ENCODE measurements around the gene ZCCHC2. TPM values are rescaled to one million over a fixed set of nuclear protein-coding genes. Genes with fewer than 3 reads are reported as not detected.

The ZCCHC2 gene
- total and polyA plus RNA-seq, 2 of the 13 experiments (the other 11 are each of a cell fraction or from before 2014, with no cell fraction given) = 62.5 to 76.1 TPM

DNA sequence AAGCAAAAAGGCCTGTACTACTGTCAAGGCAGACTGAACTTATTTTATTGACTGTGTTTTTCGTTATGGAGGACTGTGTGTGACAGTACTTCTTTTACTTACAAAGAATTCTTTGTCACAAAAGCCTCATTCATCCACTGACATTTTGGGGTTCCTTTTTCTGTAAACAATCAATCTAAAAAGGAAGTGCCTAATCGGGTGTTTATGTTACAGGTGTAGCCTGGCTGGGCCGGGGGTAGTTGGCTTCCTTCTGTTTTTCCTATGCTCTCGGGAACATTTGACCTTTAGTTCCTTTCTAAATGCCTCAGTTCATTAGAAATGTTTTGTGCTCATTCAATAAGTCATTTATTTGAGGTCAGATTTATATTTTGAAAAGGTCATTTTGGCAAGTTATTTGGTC, 8.3 kb downstream of the ZCCHC2 start:
- DNase-seq (ENCODE audit: low spot score) (no peak), ATAC-seq (no peak), FAIRE-seq (no peak)
- 34% methylated on average over 4 of the region's 4 CpGs for WGBS (ENCODE audit: low lambda C conversion rate)
- no TSS peak for BruUV-seq (replicated peaks)
- ChIA-PET POLR2A (no interaction called here), CTCF (ENCODE audit: low intra/inter-chr PET ratio, low total read pairs) (no interaction called here)
- in situ Hi-C loops (cut with HindIII; ENCODE audit: extremely low pct_ligation_motif_present, low pct_unique_long_range_greater_than_20kb) (no loop called here), intact Hi-C loops (cut with micrococcal nuclease; ENCODE audit: unreplicated experiment) (loop anchor here (5.0 kb wide), 1 partner anchor 51 kb away; no protein-coding TSS in a partner anchor)
- H3K4me2 ChIP-seq (ENCODE audit: low read depth, low read length) = peak overlapping the region; percentile 58
- no peak overlapping the region for H3K9ac ChIP-seq (ENCODE audit: insufficient read depth, low read depth, low read length)
- H4K20me1 ChIP-seq (ENCODE audit: insufficient read depth, low read length) = peaks cover 6% of the 10 kb centered on the region
- no peaks in the 10 kb centered on the region for H3K9me3 ChIP-seq (ENCODE audit: low read length)
- peaks cover 97% of the 10 kb centered on the region for H3K79me2 ChIP-seq (ENCODE audit: insufficient read depth, low read length)
- peak overlapping the region in 2 of 3 experiments; percentile 18 to 32; a peak in 2 of 6 replicates for H3K4me3 ChIP-seq (replicated peaks in 1 of 3; ENCODE audit: insufficient read depth in 1 of 3, low read depth in 2 of 3, low read length in 3 of 3)
- H2AFZ ChIP-seq (ENCODE audit: low read length) = no peak overlapping the region
- peak overlapping the region; percentile 20 for H3K27ac ChIP-seq (ENCODE audit: extremely low read length, insufficient read depth, low read length)
- H3K4me1 ChIP-seq (ENCODE audit: insufficient read depth, low read length) = peaks cover 90% of the 10 kb centered on the region
- H3K27me3 ChIP-seq (ENCODE audit: control insufficient read depth in 1 of 2, insufficient read depth in 2 of 2, low read length in 2 of 2) = no peaks in the 10 kb centered on the region; a peak in 1 of 5 replicates
- H3K36me3 ChIP-seq (replicated peaks in 1 of 2; ENCODE audit: control insufficient read depth in 1 of 2, insufficient read depth in 2 of 2, low read length in 2 of 2) = peaks cover 2 to 20% of the 10 kb centered on the region in 2 experiments; a peak in 2 of 5 replicates
- no peak for TF ChIP-seq FOXK1 (CRISPR knock-in tag; IDR thresholded peaks at IDR 0.05; ENCODE audit: borderline replicate concordance, low read depth)
- TF ChIP-seq, protein P1, sequence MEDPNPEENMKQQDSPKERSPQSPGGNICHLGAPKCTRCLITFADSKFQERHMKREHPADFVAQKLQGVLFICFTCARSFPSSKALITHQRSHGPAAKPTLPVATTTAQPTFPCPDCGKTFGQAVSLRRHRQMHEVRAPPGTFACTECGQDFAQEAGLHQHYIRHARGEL (CRISPR knock-in tag; IDR thresholded peaks at IDR 0.05) = no peak
- TF ChIP-seq NR2F6 (IDR thresholded peaks at IDR 0.05) = no peak
- TF ChIP-seq NR2F6 (CRISPR knock-in tag; IDR thresholded peaks at IDR 0.05) = peak; percentile 49; the same call in 1 of the 2 replicates
- TF ChIP-seq, protein P2, sequence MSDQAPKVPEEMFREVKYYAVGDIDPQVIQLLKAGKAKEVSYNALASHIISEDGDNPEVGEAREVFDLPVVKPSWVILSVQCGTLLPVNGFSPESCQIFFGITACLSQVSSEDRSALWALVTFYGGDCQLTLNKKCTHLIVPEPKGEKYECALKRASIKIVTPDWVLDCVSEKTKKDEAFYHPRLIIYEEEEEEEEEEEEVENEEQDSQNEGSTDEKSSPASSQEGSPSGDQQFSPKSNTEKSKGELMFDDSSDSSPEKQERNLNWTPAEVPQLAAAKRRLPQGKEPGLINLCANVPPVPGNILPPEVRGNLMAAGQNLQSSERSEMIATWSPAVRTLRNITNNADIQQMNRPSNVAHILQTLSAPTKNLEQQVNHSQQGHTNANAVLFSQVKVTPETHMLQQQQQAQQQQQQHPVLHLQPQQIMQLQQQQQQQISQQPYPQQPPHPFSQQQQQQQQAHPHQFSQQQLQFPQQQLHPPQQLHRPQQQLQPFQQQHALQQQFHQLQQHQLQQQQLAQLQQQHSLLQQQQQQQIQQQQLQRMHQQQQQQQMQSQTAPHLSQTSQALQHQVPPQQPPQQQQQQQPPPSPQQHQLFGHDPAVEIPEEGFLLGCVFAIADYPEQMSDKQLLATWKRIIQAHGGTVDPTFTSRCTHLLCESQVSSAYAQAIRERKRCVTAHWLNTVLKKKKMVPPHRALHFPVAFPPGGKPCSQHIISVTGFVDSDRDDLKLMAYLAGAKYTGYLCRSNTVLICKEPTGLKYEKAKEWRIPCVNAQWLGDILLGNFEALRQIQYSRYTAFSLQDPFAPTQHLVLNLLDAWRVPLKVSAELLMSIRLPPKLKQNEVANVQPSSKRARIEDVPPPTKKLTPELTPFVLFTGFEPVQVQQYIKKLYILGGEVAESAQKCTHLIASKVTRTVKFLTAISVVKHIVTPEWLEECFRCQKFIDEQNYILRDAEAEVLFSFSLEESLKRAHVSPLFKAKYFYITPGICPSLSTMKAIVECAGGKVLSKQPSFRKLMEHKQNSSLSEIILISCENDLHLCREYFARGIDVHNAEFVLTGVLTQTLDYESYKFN (CRISPR knock-in tag; conservative IDR thresholded peaks at IDR 0.05) = peak; percentile 44; the same call in 1 of the 2 replicates
- no peak for TF ChIP-seq ARNT (IDR thresholded peaks at IDR 0.05)
- peak; percentile 41; the same call in 1 of the 2 replicates for TF ChIP-seq PPARG (CRISPR knock-in tag; conservative IDR thresholded peaks at IDR 0.05)
- TF ChIP-seq ETV5 (CRISPR knock-in tag; IDR thresholded peaks at IDR 0.05; ENCODE audit: borderline replicate concordance) = peak; percentile 54; the same call in 1 of the 2 replicates
- TF ChIP-seq RAD51 (IDR thresholded peaks at IDR 0.05; ENCODE audit: borderline replicate concordance) = no peak
- TF ChIP-seq, protein P3, sequence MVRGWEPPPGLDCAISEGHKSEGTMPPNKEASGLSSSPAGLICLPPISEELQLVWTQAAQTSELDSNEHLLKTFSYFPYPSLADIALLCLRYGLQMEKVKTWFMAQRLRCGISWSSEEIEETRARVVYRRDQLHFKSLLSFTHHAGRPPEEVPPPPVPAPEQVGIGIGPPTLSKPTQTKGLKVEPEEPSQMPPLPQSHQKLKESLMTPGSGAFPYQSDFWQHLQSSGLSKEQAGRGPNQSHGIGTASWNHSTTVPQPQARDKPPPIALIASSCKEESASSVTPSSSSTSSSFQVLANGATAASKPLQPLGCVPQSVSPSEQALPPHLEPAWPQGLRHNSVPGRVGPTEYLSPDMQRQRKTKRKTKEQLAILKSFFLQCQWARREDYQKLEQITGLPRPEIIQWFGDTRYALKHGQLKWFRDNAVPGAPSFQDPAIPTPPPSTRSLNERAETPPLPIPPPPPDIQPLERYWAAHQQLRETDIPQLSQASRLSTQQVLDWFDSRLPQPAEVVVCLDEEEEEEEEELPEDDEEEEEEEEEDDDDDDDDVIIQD (CRISPR knock-in tag; IDR thresholded peaks at IDR 0.05; ENCODE audit: low read depth) = peak; percentile 40; the same call in 1 of the 2 replicates
- TF ChIP-seq SOX5 (CRISPR knock-in tag; IDR thresholded peaks at IDR 0.05; ENCODE audit: borderline replicate concordance) = peak; percentile 52; the same call in 1 of the 2 replicates
- TF ChIP-seq, protein P4, sequence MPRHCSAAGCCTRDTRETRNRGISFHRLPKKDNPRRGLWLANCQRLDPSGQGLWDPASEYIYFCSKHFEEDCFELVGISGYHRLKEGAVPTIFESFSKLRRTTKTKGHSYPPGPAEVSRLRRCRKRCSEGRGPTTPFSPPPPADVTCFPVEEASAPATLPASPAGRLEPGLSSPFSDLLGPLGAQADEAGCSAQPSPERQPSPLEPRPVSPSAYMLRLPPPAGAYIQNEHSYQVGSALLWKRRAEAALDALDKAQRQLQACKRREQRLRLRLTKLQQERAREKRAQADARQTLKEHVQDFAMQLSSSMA (CRISPR knock-in tag; IDR thresholded peaks at IDR 0.05) = no peak
- no peak for TF ChIP-seq TEAD3 (CRISPR knock-in tag; optimal IDR thresholded peaks at IDR 0.05; ENCODE audit: borderline replicate concordance)
- TF ChIP-seq CEBPB (IDR thresholded peaks at IDR 0.05; ENCODE audit: borderline replicate concordance, low read depth, low read length) = no peak
- TF ChIP-seq WIZ (CRISPR knock-in tag; IDR thresholded peaks at IDR 0.05) = no peak
- TF ChIP-seq ATF7-NPFF (CRISPR knock-in tag; IDR thresholded peaks at IDR 0.05; ENCODE audit: low read depth) = no peak
- TF ChIP-seq, protein P5, sequence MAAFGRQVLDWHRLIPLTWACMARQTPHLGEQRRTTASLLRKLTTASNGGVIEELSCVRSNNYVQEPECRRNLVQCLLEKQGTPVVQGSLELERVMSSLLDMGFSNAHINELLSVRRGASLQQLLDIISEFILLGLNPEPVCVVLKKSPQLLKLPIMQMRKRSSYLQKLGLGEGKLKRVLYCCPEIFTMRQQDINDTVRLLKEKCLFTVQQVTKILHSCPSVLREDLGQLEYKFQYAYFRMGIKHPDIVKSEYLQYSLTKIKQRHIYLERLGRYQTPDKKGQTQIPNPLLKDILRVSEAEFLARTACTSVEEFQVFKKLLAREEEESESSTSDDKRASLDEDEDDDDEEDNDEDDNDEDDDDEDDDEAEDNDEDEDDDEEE (CRISPR knock-in tag; IDR thresholded peaks at IDR 0.05) = no peak
- TF ChIP-seq FOXA3 (CRISPR knock-in tag; IDR thresholded peaks at IDR 0.05) = peak; percentile 31; the same call in 1 of the 2 replicates
- no peak for TF ChIP-seq ZNF782 (CRISPR knock-in tag; IDR thresholded peaks at IDR 0.05; ENCODE audit: borderline replicate concordance)
- TF ChIP-seq ELF3 (CRISPR knock-in tag; IDR thresholded peaks at IDR 0.05) = 0 out of 2 replicates have a peak, but pooled peaks have one; percentile 21
